IMR-90 (cell line): ENCODE results near the gene RAB18. TPM values are rescaled to one million over a fixed set of nuclear protein-coding genes. Genes with fewer than 3 reads are reported as not detected.

Source experiments
- ATAC-seq: fragments of 200-7000 bp; cut with Tn5 transposase; 2 replicates; pipeline ENCODE4 v1.9.1; 2020; ENCODE audit warnings: low read depth, mild to moderate bottlenecking, moderate library complexity
- BruUV-seq: library from RNA; stranded (reverse); fragments of 400-500 nt; replicated peaks from 2 replicates; lab custom pipeline; 2021; lab: Mats Ljungman, UMichigan
- CTCF ChIA-PET: fragments of 300-600 bp; formaldehyde crosslinking; extraction: SDS; loops from one replicate; lab custom pipeline; 2021; ENCODE audit warnings: antibody characterized with exemption; lab: Yijun Ruan, JAX
- POLR2A ChIA-PET: fragments of 300-600 bp; sonication (Branson Sonifier 250); formaldehyde crosslinking; loops from one replicate; lab custom pipeline; 2022; ENCODE audit warnings: antibody characterized with exemption; ENCODE audit not compliant: unreplicated experiment; lab: Charles Lee
- DNase-seq: peaks from one replicate; pipeline ENCODE4 v3.0.0; 2013
- H2AFZ ChIP-seq: replicated peaks from 2 replicates; pipeline ENCODE3; 2013; ENCODE audit warnings: low read length, mild to moderate bottlenecking; ENCODE audit not compliant: poor library complexity
- H2AK5ac ChIP-seq: 2 replicates; pipeline ENCODE4 v1.6.1; 2013; ENCODE audit warnings: low read depth, low read length, inconsistent platforms
- H2AK9ac ChIP-seq: replicated peaks from 2 replicates; pipeline ENCODE3; 2013; ENCODE audit warnings: mild to moderate bottlenecking, low read depth, low read length, moderate library complexity; ENCODE audit not compliant: poor library complexity
- H2BK120ac ChIP-seq: 2 replicates; pipeline ENCODE4 v1.6.1; 2013; ENCODE audit warnings: low read depth, low read length, inconsistent platforms
- H2BK15ac ChIP-seq: 3 replicates; pipeline ENCODE4 v1.6.1; 2013; ENCODE audit warnings: low read depth, low read length, inconsistent platforms
- H2BK20ac ChIP-seq: 2 replicates; pipeline ENCODE4 v1.6.1; 2013; ENCODE audit warnings: low read depth, mild to moderate bottlenecking, inconsistent platforms, low read length, moderate library complexity
- H2BK5ac ChIP-seq: 2 replicates; pipeline ENCODE4 v1.6.1; 2013; ENCODE audit warnings: mild to moderate bottlenecking, low read depth, low read length, inconsistent platforms; ENCODE audit not compliant: poor library complexity, severe bottlenecking
- H3K14ac ChIP-seq: replicated peaks from 2 replicates; pipeline ENCODE4 v1.6.1; 2013; ENCODE audit warnings: low read depth, low read length, inconsistent platforms
- H3K18ac ChIP-seq: 2 replicates; pipeline ENCODE4 v1.6.1; 2013; ENCODE audit warnings: low read depth, low read length, control low read depth
- H3K23ac ChIP-seq: 2 replicates; pipeline ENCODE4 v1.6.1; 2013; ENCODE audit warnings: low read depth, low read length, inconsistent platforms
- H3K27ac ChIP-seq: 2 replicates; pipeline ENCODE4 v1.5.1; 2013; ENCODE audit warnings: mild to moderate bottlenecking, control low read depth, low read length; ENCODE audit not compliant: insufficient read depth
- H3K27me3 ChIP-seq: 2 replicates; pipeline ENCODE4 v1.6.1; 2013; ENCODE audit warnings: low read length; ENCODE audit not compliant: control insufficient read depth, insufficient read depth
- H3K36me3 ChIP-seq: 2 replicates; pipeline ENCODE4 v1.6.1; 2013; ENCODE audit warnings: low read length, mixed read lengths; ENCODE audit not compliant: control insufficient read depth, insufficient read depth
- H3K4ac ChIP-seq: 2 replicates; pipeline ENCODE4 v1.6.1; 2013; ENCODE audit warnings: low read depth, low read length, inconsistent platforms
- H3K4me1 ChIP-seq: 2 replicates; pipeline ENCODE4 v1.6.1; 2013; ENCODE audit warnings: low read length, mixed read lengths; ENCODE audit not compliant: control insufficient read depth, insufficient read depth
- H3K4me2 ChIP-seq: 2 replicates; pipeline ENCODE4 v1.6.1; 2013; ENCODE audit warnings: low read depth, mild to moderate bottlenecking, control low read depth, low read length, moderate library complexity
- H3K4me3 ChIP-seq: 2 replicates; pipeline ENCODE4 v1.5.1; 2013; ENCODE audit warnings: low read depth, mild to moderate bottlenecking, control low read depth, low read length, moderate library complexity; ENCODE audit not compliant: insufficient read depth
- H3K56ac ChIP-seq: 2 replicates; pipeline ENCODE4 v1.6.1; 2013; ENCODE audit warnings: low read length, inconsistent platforms; ENCODE audit not compliant: insufficient read depth; ENCODE audit errors: extremely low read depth
- H3K79me1 ChIP-seq, 2 experiments: 2 replicates each; pipeline ENCODE4 v1.6.1; 2013; ENCODE audit warnings: low read length in 2 of 2, inconsistent platforms in 1 of 2, low read depth in 1 of 2
- H3K9ac ChIP-seq: 2 replicates; pipeline ENCODE4 v1.6.1; 2013; ENCODE audit warnings: low read depth, low read length, control low read depth
- H3K9me1 ChIP-seq: 2 replicates; pipeline ENCODE4 v1.6.1; 2013; ENCODE audit warnings: low read length, inconsistent platforms; ENCODE audit not compliant: insufficient read depth
- H3K9me3 ChIP-seq: 2 replicates; pipeline ENCODE4 v1.6.1; 2013; ENCODE audit warnings: low read length; ENCODE audit not compliant: control insufficient read depth, insufficient read depth
- H4K20me1 ChIP-seq: 2 replicates; pipeline ENCODE4 v1.6.1; 2013; ENCODE audit warnings: low read length, inconsistent platforms; ENCODE audit not compliant: insufficient read depth
- H4K5ac ChIP-seq: 2 replicates; pipeline ENCODE4 v1.6.1; 2013; ENCODE audit warnings: mild to moderate bottlenecking, low read depth, low read length, control low read depth
- H4K8ac ChIP-seq, 2 experiments: 2 replicates each; pipeline ENCODE4 v1.6.1; 2013; ENCODE audit warnings: low read depth in 2 of 2, low read length in 2 of 2, control low read depth in 1 of 2, inconsistent platforms in 1 of 2
- H4K91ac ChIP-seq: 2 replicates; pipeline ENCODE4 v1.6.1; 2013; ENCODE audit warnings: low read depth, low read length, inconsistent platforms; ENCODE audit not compliant: insufficient read depth
- RAD21 ChIP-seq: IDR thresholded peaks from 2 replicates; pipeline ENCODE4 v1.6.1; 2012; ENCODE audit warnings: low read length, improper control_type of control experiment
- WGBS, 2 experiments: methylation state at CpG; one replicate each; pipeline versions ENCODE4 v1.1.5 to v1.1.7; 2013; ENCODE audit warnings: missing lambda C conversion rate in 2 of 2; ENCODE audit not compliant: insufficient read length in 1 of 2; ENCODE audit errors: extremely low coverage in 2 of 2; 5-methylcytosine and 5-hydroxymethylcytosine counted together
- dilution Hi-C: fragments of 300-500 bp; cut with HindIII; formaldehyde crosslinking; loops from one replicate; pipeline ENCODE4 v1.14.3; 2018; ENCODE audit warnings: low sequenced_read_pairs; ENCODE audit not compliant: unreplicated experiment
- in situ Hi-C: fragments of 300-500 bp; cut with MboI; formaldehyde crosslinking; loops from 3 replicates; pipeline ENCODE4 v1.14.3; 2019; ENCODE audit warnings: low sequenced_read_pairs, inconsistent platforms, mixed read lengths
- intact Hi-C: fragments of 100-400 bp; cut with micrococcal nuclease; formaldehyde crosslinking; loops from 2 replicates; pipeline ENCODE4 v1.10.0; 2022
- polyA plus RNA-seq, 3 experiments: library from polyadenylated mRNA; depleted of rRNA; stranded (reverse); fragments of >200 nt; gene quantifications; 2 replicates each; pipeline ENCODE4 v1.2.3, GENCODE V29; 2012; ENCODE audit warnings: low replicate concordance in 1 of 3
- total RNA-seq: library from RNA; depleted of rRNA; stranded (reverse); fragments of >200 nt; gene quantifications from 2 replicates; pipeline ENCODE4 v1.2.3, GENCODE V29; 2012
- TF ChIP-seq, protein P1 (sequence below): fragments of 150-350 bp; IDR thresholded peaks from 2 replicates; pipeline ENCODE4 v1.6.1; 2016; ENCODE audit warnings: low read depth, mild to moderate bottlenecking, low read length, moderate library complexity, borderline replicate concordance

Gene RAB18
- total and polyA plus RNA-seq, 2 of the 4 experiments (the other 2 are of a cell fraction): 17.6 to 38.8 TPM

DNA sequence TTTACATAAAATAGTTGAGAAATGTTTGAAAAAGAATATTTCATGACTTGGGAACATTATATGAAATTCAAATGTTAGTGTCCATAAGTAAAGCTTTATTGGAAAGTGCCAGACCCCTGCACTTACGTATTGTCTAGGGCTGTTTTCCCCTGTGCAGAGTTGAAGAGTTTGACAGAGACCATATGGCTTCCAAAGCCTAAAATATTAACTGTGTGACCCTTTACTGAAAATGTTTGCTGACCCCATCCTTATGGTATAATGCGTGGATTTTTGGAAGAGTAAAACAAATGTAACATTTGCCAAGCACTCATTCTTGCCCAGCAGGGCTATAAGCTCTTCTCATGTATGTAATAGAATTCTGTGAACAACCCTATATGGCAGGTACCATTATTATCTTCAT is 40.1 kb upstream of the RAB18 start:
- Histone ChIP-seq H2BK5ac (no peak overlapping the region), H3K14ac (no peak overlapping the region), H2BK20ac (no peak overlapping the region), H3K9me3 (no peaks in the 10 kb centered on the region), H2AFZ (no peak overlapping the region), H3K56ac (no peak overlapping the region), H4K5ac (no peak overlapping the region), H2AK9ac (no peak overlapping the region), H3K23ac (no peak overlapping the region), H3K4me3 (no peak overlapping the region), H3K18ac (no peak overlapping the region), H2BK15ac (no peak overlapping the region), H2AK5ac (no peak overlapping the region), H3K79me1 (no peaks in the 10 kb centered on the region), H3K4me2 (no peak overlapping the region), H4K20me1 (no peaks in the 10 kb centered on the region), H3K36me3 (no peaks in the 10 kb centered on the region), H3K27me3 (peaks cover 2% of the 10 kb centered on the region; the same call in 1 of the 2 replicates), H3K9ac (no peak overlapping the region), H4K91ac (no peak overlapping the region), H2BK120ac (no peak overlapping the region), H3K27ac (no peak overlapping the region), H3K9me1 (no peaks in the 10 kb centered on the region), H4K8ac (no peak overlapping the region), H3K4ac (no peak overlapping the region), H3K4me1 (no peaks in the 10 kb centered on the region)
- no TSS peak for BruUV-seq
- ATAC-seq (no peak), DNase-seq (no peak)
- TF ChIP-seq, protein P1, sequence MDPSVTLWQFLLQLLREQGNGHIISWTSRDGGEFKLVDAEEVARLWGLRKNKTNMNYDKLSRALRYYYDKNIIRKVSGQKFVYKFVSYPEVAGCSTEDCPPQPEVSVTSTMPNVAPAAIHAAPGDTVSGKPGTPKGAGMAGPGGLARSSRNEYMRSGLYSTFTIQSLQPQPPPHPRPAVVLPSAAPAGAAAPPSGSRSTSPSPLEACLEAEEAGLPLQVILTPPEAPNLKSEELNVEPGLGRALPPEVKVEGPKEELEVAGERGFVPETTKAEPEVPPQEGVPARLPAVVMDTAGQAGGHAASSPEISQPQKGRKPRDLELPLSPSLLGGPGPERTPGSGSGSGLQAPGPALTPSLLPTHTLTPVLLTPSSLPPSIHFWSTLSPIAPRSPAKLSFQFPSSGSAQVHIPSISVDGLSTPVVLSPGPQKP: no peak
- TF ChIP-seq RAD21: no peak
- ChIA-PET CTCF (no interaction called here), POLR2A (no interaction called here)
- intact Hi-C loops: no loop called here
- in situ Hi-C loops: no loop called here
- dilution Hi-C loops: no loop called here
- no CpG with 5 or more reads among the region's 2 CpGs for WGBS, 2 experiments
